Calu3 (cell line): ENCODE measurements around the gene ARID3C. TPM values are rescaled to one million over a fixed set of nuclear protein-coding genes. Genes with fewer than 3 reads are reported as not detected.

Experiments
- BruUV-seq: library from RNA; stranded (reverse); fragments of 400-500 nt; replicated peaks from 2 replicates; lab custom pipeline; 2021; lab: Mats Ljungman, UMichigan
- CTCF ChIA-PET: fragments of 300-600 bp; sonication (Branson Sonifier 250); formaldehyde crosslinking; loops from one replicate; lab custom pipeline; 2022; ENCODE audit warnings: antibody characterized with exemption; lab: Charles Lee
- DNase-seq: peaks from one replicate; pipeline ENCODE4 v3.0.0; 2022
- H3K27ac Mint-ChIP-seq: one replicate; pipeline ENCODE4 v1.8.0; 2022; ENCODE audit warnings: mixed read lengths; ENCODE audit not compliant: unreplicated experiment
- H3K27me3 Mint-ChIP-seq: one replicate; pipeline ENCODE4 v1.8.0; 2022; ENCODE audit warnings: mixed read lengths; ENCODE audit not compliant: unreplicated experiment
- H3K36me3 Mint-ChIP-seq: one replicate; pipeline ENCODE4 v1.8.0; 2022; ENCODE audit warnings: mild to moderate bottlenecking, moderate library complexity, mixed read lengths; ENCODE audit not compliant: insufficient read depth, unreplicated experiment
- H3K4me1 Mint-ChIP-seq: one replicate; pipeline ENCODE4 v1.8.0; 2022; ENCODE audit warnings: mild to moderate bottlenecking, low read depth, mixed read lengths; ENCODE audit not compliant: unreplicated experiment
- H3K4me3 Mint-ChIP-seq: one replicate; pipeline ENCODE4 v1.8.0; 2022; ENCODE audit warnings: mild to moderate bottlenecking, low read depth, moderate library complexity, mixed read lengths; ENCODE audit not compliant: unreplicated experiment
- H3K9me3 Mint-ChIP-seq: one replicate; pipeline ENCODE4 v1.8.0; 2022; ENCODE audit warnings: low read depth, mixed read lengths; ENCODE audit not compliant: unreplicated experiment
- intact Hi-C: fragments of 100-400 bp; cut with micrococcal nuclease; formaldehyde crosslinking; loops from one replicate; pipeline ENCODE4 v1.10.0; 2022; ENCODE audit not compliant: unreplicated experiment
- total RNA-seq: library from RNA; stranded (reverse); gene quantifications from 2 replicates; pipeline ENCODE4 v1.2.3, GENCODE V29; 2022
- TF ChIP-seq, protein P1 (sequence below): fragments of 200-600 bp; IDR thresholded peaks from one replicate; pipeline ENCODE4 v1.8.0; 2022; ENCODE audit warnings: antibody characterized with exemption; ENCODE audit not compliant: unreplicated experiment

Gene ARID3C
- total RNA-seq, 1 experiment from 2014 or later = not detected

DNA sequence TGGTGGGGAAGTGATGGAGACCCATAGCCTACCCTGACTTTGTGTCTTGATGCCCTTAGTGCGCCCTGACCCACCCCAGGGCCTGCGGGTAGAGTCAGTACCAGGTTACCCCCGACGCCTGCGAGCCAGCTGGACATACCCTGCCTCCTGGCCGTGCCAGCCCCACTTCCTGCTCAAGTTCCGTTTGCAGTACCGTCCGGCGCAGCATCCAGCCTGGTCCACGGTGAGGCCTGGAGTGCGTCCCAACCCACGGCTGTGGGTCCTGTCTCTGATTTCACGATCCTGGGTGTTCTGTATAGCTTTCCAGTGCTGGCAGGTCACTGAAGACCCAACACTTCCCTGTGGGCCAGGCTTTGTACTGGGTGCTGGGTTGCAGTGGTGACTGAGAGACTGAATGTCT lies 29.6 kb upstream of the ARID3C start:
- Mint-ChIP-seq H3K4me1 (no peaks in the 10 kb centered on the region), H3K4me3 (no peak overlapping the region), H3K27me3 (peaks cover 19% of the 10 kb centered on the region), H3K9me3 (no peaks in the 10 kb centered on the region), H3K36me3 (peaks cover 5% of the 10 kb centered on the region), H3K27ac (no peak overlapping the region)
- TF ChIP-seq, protein P1, sequence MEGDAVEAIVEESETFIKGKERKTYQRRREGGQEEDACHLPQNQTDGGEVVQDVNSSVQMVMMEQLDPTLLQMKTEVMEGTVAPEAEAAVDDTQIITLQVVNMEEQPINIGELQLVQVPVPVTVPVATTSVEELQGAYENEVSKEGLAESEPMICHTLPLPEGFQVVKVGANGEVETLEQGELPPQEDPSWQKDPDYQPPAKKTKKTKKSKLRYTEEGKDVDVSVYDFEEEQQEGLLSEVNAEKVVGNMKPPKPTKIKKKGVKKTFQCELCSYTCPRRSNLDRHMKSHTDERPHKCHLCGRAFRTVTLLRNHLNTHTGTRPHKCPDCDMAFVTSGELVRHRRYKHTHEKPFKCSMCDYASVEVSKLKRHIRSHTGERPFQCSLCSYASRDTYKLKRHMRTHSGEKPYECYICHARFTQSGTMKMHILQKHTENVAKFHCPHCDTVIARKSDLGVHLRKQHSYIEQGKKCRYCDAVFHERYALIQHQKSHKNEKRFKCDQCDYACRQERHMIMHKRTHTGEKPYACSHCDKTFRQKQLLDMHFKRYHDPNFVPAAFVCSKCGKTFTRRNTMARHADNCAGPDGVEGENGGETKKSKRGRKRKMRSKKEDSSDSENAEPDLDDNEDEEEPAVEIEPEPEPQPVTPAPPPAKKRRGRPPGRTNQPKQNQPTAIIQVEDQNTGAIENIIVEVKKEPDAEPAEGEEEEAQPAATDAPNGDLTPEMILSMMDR = no peak
- CTCF ChIA-PET = no interaction called here
- no peak for DNase-seq
- BruUV-seq = no TSS peak
- intact Hi-C loops = no loop called here

DNA sequence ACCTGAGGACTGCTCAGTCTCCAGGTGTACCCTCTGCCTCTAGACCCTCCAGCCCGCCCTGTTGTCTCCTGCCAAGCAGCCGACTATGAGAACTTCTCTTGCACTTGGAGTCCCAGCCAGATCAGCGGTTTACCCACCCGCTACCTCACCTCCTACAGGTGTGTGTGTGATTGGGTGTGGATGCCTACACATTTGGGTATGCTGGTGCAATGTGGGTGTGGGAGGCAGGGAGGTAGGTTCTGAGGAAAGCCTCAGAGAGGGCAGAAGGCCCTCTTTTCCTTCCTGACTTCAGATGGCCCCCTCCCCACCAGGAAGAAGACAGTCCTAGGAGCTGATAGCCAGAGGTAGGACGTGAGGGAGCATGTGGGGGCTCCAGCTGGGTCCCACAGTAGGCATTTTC lies 28.1 kb upstream of the ARID3C start:
- TF ChIP-seq, protein P1 = no peak
- BruUV-seq = no TSS peak
- no peak for DNase-seq
- peaks cover 20% of the 10 kb centered on the region for H3K27me3 Mint-ChIP-seq
- CTCF ChIA-PET = no interaction called here
- no peak overlapping the region for H3K27ac Mint-ChIP-seq
- peaks cover 13% of the 10 kb centered on the region for H3K4me1 Mint-ChIP-seq
- no peaks in the 10 kb centered on the region for H3K9me3 Mint-ChIP-seq
- no peak overlapping the region for H3K4me3 Mint-ChIP-seq
- peaks cover 9% of the 10 kb centered on the region for H3K36me3 Mint-ChIP-seq
- intact Hi-C loops = no loop called here

DNA sequence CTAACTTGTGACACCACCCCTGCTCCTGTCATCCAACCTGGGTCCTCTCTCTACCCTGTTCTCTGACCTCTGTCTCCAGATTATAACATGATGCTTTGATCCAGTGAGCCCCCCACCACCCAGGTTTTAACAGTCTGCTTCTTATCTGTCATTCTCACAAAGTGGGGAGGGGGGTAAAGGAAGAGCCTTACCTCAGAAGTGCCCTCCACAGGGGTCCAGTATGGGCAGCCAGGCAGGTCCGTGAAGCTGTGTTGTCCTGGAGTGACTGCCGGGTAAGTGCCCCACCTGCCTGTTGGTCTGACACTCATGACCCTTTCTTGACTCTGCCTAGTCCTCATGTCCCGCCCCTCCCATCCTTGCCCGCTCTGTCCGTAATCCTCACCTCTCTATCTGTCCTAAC lies 26.5 kb upstream of the ARID3C start:
- TF ChIP-seq, protein P1 = no peak
- CTCF ChIA-PET = no interaction called here
- no peak overlapping the region for H3K27ac Mint-ChIP-seq
- DNase-seq = no peak
- H3K36me3 Mint-ChIP-seq = peaks cover 13% of the 10 kb centered on the region
- no TSS peak for BruUV-seq
- intact Hi-C loops = no loop called here
- H3K4me1 Mint-ChIP-seq = peaks cover 20% of the 10 kb centered on the region
- no peak overlapping the region for H3K4me3 Mint-ChIP-seq
- peaks cover 20% of the 10 kb centered on the region for H3K27me3 Mint-ChIP-seq
- H3K9me3 Mint-ChIP-seq = no peaks in the 10 kb centered on the region

DNA sequence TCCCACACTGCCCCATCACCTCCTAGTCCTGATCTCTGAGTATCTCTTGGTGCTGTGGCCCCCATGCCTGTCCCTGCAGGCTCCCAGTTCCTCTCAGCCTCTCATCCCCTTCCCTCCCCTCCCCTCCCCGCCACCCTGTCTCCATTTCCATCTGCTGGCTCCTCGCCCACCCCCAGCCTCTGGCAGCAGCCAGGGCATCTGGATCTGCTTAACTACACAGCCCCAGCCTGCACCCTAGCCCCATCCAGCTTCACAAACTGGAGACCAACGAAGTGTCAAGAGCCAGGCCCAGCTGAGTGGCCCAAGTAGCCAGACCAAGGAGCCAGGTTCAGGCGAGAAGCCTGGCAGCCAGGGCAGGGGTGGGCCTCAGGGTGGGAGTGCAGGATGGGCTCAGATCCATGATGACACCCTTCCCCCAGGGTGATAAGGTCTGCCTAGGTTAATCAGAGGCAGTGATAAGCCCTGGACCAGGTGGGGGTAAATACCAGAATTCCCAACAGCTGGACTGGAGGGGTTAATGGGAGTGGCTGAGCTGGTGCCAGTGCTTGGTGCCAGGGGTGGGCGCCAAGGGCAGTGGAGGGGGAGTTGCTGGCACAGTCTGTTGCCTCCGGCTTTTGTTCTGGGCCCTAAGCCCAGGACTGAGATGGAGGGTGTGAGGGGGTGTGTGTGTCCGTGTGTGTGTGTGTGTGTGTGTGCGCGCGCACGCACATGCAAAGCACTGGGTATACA lies 25.6 kb upstream of the ARID3C start:
- intact Hi-C loops = no loop called here
- Mint-ChIP-seq H3K4me1 (peaks cover 20% of the 10 kb centered on the region), H3K36me3 (peaks cover 13% of the 10 kb centered on the region), H3K4me3 (no peak overlapping the region), H3K27me3 (peaks cover 20% of the 10 kb centered on the region), H3K9me3 (no peaks in the 10 kb centered on the region), H3K27ac (no peak overlapping the region)
- DNase-seq = no peak
- no TSS peak for BruUV-seq
- CTCF ChIA-PET = no interaction called here
- TF ChIP-seq, protein P1 = no peak
